GM21723 (cell line): ENCODE measurements around the gene EVC.

Experiments
- ATAC-seq: cut with Tn5 transposase; IDR thresholded peaks from one replicate; pipeline ENCODE4 v1.9.1; 2021; ENCODE audit warnings: mild to moderate bottlenecking, moderate library complexity; ENCODE audit not compliant: unreplicated experiment

Gene EVC

DNA sequence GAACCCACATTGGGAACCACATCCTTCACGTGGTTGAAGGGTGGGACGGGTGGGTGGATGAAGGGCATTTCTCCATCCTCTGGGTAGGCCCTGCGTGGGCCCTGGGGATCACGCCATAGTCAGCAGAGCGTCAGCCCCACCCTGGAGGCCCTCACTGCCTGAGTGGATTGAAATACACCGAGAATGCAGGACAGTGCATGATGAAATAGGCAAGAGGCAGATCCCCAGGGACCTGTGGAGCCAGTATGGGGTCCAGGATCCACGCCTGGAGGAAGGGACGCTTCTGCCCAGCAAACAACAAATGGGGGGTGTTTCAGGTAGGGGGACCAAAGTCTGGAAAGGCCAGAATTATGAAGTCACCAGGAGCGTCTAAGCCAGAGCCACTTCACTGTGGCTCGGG lies 19.4 kb downstream of the EVC start:
- ATAC-seq: no peak

DNA sequence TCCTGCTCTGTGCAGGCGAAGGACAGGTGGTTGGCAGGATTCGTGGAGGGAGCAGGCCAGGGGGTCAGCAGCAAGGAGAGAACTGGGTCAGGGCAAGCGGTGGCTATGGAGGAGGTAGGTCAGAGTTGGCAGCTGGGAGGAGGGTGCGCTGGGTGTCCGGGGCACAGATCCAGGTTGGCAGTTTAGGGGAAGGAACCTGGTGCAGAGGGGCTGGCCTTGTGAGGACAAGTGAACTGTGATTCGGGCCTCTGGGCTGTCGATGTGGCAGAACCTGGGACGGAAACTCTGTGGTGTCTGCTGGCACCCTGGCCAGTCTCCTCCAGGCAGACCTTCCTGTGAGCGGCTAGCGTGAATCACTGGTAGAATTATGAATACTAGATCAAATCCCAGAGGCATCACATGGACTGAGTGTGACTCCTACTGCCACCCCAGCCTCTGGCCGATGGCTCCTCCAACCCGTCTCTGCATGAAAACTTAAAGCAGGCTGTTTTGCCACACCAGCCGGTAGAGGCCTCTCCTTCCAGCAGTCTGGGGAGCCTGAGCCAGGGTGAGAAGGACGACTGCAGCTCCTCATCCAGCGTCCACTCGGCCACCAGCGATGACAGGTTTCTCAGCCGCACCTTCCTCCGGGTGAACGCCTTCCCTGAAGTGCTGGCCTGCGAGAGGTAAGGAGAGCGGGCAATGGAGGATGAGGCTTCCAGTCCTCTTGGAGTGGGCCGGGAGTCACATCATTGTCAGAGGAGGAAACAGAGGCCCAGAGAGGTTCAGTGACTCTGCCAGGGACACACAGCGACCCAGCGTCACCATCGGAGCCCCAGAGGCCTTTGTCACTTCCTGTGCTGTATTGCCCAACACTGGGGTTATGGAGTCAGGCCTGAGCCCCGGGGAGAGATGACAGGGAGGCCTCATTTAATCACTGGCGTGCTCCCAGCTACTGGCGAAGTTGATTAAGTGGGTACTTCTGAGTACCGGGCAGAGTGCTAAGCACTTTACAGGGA lies 20.3 kb downstream of the EVC start:
- no peak for ATAC-seq

DNA sequence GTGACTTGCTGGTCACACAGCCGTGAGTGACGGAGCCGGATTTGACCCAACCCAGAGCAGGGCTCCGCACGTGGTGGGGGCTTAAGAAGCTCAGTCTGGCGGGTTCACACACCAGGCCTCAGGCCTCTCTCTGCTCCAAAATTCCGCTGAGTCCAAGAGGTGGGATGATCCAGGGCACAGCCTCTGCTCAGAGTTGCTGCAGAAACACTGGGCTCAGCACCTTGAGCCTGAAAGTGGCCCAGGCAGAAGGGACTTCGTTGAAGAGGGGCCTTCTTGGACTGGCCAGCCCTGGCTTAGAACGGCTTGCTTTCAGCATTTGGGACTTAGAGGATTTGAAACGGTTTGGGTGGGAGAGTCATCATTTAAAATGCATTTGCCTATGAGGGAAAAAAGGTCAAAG lies 21.2 kb downstream of the EVC start:
- no peak for ATAC-seq

DNA sequence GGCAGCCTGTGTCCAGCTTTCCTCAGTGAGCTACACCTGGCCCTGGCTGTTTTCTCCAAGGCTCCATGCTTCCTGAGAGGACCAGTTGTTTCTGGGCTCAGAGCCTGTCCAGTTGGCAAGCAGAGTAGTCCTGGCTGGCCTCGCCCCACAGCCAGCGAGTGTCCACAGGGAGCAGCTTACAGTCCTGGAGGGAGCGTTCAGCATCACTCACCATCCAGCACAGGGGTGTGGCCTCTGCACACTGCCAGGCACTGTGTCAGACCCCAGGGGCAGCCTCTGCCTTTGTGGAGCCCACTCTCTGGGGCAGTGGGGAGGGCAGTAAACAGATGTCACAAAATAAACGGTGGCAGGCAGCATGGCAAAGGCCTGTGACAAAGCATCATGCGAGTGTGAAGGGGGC lies 23.9 kb downstream of the EVC start:
- no peak for ATAC-seq

DNA sequence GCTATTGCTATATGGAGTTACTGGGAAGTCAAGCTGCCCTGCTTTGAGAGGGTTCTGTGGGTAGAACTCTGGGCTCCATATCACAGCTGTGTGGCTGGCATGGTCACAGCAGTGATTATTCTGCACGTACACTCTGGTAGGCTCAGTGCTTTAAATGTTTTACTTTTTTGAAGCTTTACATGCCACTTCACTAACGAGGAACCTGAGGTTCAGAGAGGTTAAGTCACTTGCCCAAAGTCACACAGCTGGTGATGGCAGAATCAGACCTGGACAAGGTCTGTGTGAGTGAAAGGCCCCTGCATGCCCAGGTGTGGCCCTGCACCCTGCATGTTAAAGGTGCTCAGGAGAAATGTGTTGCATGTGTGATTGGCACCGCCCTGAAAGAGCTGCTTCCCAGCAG lies 24.5 kb downstream of the EVC start:
- ATAC-seq: no peak

DNA sequence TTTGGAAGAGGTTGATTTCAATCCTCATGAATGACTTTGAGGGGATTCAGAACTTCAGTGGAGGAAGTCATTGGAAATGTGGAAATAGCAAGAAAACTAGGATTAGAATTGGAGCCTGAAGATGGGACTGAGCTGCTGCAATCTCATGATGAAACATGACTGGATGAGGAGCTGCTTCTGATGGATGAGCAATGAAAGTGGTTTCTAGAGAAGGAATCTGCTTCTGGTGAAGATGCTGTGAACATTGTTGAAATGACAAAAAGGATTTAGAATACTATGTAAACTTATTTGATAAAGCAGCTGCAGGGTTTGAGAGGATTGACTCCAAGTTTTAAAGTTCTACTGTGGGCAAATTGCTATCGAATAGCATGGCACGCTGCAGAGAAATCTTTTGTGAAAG lies 27.1 kb downstream of the EVC start:
- ATAC-seq: no peak

DNA sequence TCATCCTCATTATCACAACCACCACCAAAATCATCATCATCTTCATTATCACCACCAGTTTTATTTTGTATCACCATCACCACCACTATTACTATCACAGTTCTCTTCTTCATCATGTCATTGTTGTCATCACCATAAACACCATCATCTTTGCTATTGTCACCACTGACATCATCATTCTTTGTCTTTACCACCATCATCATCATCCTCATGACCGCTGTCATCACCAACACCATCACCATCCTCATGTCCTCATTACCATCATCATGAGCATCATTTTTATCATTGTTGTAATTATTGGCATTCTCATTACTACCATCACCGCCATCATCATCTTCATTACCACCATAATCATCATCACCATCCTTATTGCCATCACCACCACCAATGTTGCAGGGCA lies 31.4 kb downstream of the EVC start:
- ATAC-seq: no peak

DNA sequence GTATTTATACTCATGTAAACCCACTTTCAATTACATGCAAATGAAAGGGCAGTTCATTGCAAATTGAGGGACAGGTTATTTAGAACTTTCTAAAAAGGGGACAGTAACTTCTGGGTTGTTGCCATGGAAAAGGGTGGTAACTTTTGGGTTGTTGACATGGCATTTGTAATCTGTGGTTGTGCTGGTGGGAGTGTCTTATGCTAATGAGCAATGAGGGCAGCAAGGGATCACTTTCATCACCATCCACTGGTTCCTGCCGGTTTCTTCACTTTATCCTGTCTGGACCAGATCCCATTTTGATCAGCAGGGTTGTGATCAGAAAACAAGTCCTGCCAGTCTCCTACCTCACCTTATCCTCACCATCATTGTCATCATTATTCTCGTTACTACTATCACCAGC lies 32.0 kb downstream of the EVC start:
- no peak for ATAC-seq

DNA sequence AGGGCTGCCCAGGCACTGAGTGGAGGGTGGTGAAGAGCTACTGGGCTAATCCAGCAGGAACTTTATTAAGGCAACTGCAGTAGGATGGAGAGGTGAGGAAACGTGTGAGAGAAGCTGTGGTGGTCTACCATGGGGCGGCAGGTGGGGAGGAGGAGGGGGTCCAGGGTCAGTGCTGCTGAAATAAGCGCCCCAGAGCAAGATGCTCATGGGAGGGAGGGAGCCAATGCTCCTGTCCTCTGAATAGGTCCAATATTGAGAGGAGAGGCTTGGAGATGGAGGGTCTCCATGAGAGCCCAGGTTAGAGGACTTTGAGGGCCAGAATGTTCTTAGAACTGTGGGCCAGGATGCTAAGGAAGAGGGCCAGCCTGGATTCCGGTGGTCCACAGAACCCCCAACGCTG lies 35.2 kb downstream of the EVC start:
- no peak for ATAC-seq

DNA sequence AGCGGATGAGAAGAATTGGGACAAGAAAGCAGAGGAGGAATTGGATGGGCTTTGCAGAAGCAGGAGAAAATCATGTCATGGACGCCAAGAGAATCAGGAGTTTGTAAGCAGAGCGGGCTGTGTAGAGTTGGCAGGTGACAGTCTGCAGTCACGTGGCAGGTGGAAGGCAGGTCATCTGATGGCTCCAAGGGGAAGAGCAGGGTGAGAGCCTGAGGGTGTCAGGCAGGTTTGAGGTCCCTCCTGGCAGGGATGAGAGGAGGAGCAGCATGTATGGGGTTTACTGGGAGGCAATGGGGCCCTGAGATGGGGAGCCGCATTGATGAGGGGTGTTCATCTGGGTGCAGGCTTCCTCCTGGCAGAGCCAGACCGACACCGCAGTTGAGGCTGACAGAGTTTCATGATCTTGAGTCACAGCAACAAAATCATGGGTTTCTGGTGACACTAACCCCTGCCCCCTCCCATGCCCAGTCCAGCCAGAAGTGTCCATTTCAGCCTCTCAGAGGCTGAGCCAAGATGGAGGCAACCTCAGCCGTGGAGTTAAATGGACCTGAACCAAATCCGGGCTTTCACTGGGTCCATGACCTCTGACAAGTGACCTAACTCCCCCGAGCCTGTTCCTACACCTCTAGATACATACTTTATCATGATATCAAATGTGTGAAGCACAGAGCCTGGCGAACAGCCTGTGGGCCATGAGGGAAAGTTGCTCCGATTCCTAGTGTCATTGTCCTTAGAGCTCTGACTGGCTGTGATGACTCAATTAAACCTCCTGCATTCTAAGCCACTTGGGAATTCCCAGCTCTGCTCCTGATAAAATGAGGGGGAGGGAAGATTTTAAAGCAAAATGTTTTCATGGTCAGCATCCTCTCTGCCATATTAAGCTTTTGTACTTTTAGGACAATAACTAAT lies 36.1 kb downstream of the EVC start:
- ATAC-seq: no peak

DNA sequence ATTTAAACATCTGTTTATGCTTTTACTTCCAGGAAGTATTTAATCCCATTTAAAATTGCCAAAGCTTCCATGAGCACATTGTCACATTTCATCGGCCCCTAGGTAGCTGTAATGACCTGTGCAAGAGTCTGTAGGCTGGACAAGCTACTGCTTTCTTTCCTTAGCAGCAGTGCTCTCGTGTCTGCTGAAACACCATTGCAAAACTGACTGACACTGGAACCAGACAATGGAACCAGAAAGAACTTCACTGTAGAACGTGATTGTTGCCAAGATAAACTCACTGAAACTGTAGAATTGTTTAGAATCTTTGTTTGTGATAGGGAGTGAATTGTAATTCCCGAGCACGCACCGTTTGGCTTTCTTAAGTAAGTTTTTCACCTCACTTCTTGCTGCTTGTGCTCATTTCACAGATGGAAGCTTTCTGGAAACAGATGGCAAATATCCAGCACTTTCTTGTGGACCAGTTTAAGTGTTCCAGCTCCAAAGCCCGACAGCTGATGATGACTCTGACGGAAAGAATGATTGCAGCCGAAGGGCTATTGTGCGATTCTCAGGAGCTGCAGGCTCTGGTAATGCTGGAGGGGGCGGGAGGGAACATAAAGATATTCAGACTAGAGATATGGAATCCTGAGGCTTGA lies 36.9 kb downstream of the EVC start:
- no peak for ATAC-seq

DNA sequence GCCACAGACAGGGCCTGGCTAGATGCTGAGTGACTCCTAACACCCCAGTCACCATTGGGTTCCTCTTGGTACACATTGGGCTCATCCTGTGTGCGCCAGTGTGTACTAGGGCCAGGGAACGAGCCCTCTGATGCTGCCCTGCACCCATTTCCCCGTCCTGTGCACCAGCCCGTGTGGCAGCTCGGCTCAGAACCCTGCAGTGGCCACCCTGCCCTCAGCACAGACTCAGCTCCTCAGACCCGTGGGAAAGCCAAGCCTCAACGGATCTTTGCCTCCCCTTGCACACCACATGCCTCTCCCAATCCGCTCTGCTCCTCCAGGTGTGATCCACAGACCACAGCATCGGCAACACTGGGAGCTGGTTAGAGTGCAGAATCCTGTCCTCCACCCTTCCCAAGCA lies 38.6 kb downstream of the EVC start:
- ATAC-seq: no peak

DNA sequence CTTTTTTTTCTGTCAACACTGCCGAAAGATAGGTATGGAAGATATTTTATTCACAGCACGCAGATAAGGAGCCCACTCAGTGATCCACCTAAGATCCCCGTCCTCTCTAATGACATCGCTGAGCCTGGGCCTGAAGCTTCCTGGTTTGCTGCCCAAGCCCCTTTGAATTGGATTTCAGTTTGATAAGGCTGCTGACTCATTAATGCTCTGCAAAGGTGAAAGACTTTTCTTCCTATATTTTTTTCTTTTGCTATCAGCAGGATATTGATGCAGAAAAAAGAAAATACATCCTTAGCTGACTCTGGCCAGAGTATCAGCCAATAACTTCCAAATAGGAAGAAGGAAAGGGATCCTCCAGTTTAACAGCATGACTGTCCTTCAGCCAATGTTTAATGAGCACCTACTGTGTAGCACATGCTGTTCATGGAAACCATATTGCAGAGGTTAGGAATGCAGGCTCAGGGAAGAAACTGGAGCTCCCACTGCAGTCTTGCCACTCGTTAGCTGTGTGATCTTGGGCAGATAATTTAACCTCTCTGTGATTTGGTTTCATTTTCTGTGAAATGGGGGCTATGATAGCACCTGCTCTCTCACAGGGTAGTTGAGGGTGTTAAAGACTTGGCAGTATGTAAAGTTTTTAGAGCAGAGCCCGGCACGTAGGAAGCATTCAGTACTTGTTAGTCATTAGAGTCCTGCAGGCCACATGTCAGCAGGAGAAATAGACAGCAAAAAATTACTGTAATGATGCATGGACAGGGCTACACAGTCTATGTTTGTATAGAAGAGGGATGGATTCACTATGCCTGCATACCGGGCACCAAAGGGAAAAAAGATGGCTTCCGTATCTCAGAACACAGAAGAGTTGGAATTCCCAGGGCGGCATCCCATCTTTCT lies 39.3 kb downstream of the EVC start:
- ATAC-seq: no peak

DNA sequence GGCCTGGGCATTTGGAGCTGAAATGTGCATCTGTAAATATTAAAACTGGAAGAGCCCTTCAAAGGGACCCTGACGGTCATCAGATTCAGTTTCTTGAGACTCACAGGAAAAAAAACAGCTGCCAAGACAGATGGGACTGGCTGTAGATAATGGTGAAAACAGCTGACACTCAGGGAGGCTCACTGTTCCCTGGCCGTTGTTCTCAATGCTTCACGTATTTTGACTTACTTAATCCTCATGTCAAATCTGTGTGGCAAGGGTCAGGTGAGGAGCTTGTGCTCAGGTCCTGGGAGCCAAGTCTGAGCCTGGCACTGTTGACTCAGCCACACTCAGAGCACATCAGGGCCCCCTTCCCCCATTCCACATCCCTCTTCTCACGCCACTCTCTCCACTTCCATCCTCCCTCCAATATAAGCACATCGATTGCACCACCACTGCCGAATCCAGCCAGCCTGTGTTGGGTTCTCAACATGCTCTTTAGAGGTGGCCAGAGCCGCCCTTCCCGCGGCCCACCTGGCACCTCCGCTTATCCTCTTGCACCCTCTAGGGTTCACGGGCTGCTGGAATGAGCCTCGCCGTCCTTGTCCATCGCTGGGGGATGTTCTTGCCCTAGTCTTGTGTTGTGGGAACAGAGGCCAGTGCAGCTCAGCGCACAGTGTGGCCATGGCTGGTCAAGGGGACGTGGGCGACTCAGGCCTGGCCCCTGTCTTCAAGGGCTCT lies 40.1 kb downstream of the EVC start:
- ATAC-seq: no peak

DNA sequence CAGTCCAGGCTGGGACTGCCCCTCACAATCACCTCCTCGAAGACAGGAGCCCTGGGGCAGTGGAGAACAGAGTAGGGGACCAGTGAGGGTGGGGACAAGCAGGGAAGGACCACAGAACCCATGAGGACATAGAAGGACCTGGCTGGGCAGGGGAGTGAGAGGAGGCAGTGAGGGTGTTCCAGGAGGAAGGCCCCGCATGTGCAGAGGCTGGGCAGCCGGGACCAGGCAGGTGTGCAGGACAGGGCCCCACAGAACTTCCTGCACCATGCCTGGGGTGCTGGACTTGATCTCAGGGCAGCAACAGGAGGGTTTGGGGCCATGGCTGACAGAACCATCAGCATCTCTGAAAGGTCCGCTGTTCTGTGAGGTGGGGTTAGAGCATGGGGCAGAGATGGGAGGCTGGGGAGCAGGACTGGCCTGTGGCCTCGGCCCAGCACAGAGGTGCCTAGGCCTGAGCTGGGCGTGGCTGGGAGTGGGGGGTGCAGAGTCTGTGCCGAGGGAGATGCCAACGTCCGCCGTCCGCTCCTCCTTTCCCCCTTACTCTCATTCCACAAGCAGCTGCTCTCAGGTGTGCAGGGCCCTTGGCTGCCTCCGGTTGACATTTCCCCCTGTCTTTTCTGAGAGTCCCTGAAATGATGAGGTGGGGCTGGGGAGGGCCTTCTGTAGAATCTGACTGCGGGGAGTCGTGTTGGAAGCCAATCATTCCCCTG lies 40.8 kb downstream of the EVC start:
- ATAC-seq: no peak

DNA sequence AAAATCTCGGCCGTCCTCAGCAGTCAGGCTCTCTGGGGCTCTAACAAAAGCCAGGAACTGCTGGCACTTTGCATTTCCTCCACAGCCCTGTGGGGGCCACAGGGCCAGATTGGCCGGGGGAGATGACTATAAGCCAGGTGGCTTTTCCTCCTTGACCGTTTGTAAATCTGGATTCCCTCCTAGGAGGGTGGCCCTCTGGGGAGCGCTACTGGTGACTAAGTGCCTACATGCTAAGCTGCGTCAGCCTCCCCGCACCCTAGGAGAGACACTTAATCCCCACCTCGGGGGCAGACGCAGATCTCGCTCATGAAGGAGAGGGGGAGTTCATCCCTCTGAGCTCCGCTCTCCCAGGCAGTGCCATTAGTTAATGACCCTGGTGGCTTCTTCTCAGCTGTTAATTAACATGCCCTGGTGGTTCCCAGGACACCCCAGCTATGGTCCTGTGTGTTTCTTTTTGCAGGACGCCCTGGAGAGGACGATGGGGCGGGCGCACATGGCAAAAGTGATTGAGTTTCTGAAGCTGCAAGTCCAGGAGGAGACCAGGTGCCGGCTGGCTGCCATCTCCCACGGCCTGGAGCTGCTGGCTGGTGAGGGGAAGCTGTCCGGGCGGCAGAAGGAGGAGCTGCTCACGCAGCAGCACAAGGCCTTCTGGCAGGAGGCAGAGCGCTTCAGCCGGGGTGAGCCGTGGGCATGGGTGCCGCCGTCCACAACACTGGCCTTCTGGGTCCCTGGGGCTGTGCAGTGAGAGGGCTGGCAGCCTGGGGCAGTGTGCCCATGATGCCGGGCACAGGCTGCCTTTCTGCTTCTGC lies 41.6 kb downstream of the EVC start:
- ATAC-seq: no peak

DNA sequence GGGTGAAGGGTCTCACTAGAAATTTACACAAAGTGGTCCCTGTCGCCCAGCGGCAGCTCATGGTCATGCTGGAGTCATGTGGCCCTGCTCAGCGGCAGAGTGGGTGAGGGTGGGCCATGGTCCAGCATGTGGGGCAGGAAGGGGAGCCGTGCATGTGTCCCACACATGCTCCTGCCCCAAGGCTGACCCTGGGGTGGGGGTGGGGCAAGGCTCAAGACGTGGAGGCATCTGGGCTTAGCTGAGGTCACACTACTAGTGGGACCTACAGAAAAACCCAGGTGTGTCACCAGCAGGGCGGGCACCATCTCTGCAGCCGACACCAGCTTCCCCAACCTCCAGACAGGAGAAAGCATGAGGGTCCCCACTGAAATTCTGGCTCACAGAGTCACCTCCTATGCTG lies 42.4 kb downstream of the EVC start:
- ATAC-seq: no peak
